Effector memory CD8-positive, alpha-beta T cell (primary cell): ENCODE results near the gene CCL27.

ENCODE experiments used
- ATAC-seq: fragments of 150-1000 bp; cut with Tn5 transposase; replicated peaks from 2 replicates; pipeline ENCODE4 v1.10.0; 2021; ENCODE audit warnings: mild to moderate bottlenecking, moderate library complexity
- DNase-seq, 3 experiments: peaks; one replicate each; pipeline ENCODE4 v3.0.0; 2021
- H3K27ac Mint-ChIP-seq, 2 donors: one replicate each; pipeline ENCODE4 v1.8.0; 2022; ENCODE audit warnings: mild to moderate bottlenecking in 2 of 2, mixed read lengths in 2 of 2, moderate library complexity in 2 of 2
- H3K27me3 Mint-ChIP-seq, 2 donors: one replicate each; pipeline ENCODE4 v1.8.0; 2022; ENCODE audit warnings: mixed read lengths in 2 of 2
- H3K36me3 Mint-ChIP-seq: one replicate; pipeline ENCODE4 v1.8.0; 2022; ENCODE audit warnings: mild to moderate bottlenecking, moderate library complexity, mixed read lengths; ENCODE audit not compliant: insufficient read depth
- H3K4me1 Mint-ChIP-seq, 2 donors: one replicate each; pipeline ENCODE4 v1.8.0; 2022; ENCODE audit warnings: low read depth in 2 of 2, mixed read lengths in 2 of 2
- H3K4me3 Mint-ChIP-seq, 2 donors: one replicate each; pipeline ENCODE4 v1.8.0; 2022; ENCODE audit warnings: mild to moderate bottlenecking in 2 of 2, mixed read lengths in 2 of 2, moderate library complexity in 2 of 2
- H3K9me3 Mint-ChIP-seq, 2 donors: one replicate each; pipeline ENCODE4 v1.8.0; 2022; ENCODE audit warnings: mixed read lengths in 2 of 2

The CCL27 gene

GRCh38 chr9:34669809-34670562 is 7.5 kb upstream of the CCL27 start:
- peaks cover 0 to 3% of the 10 kb centered on the region in 2 donors for H3K9me3 Mint-ChIP-seq
- DNase-seq = no peak
- no peak overlapping the region for H3K27ac Mint-ChIP-seq
- ATAC-seq = no peak
- H3K4me3 Mint-ChIP-seq = no peak overlapping the region
- H3K27me3 Mint-ChIP-seq = no peaks in the 10 kb centered on the region
- H3K4me1 Mint-ChIP-seq = peaks cover 8 to 16% of the 10 kb centered on the region in 2 donors
- peaks cover 9% of the 10 kb centered on the region for H3K36me3 Mint-ChIP-seq

GRCh38 chr9:34665381-34666250 is 3.2 kb upstream of the CCL27 start:
- H3K4me3 Mint-ChIP-seq = peak overlapping the region; percentile 79 to 86
- no peaks in the 10 kb centered on the region for H3K27me3 Mint-ChIP-seq
- DNase-seq (peak; percentile 84 to 89 (median 85)), ATAC-seq (peak; percentile 76)
- peaks cover 0 to 3% of the 10 kb centered on the region in 2 donors for H3K9me3 Mint-ChIP-seq
- H3K4me1 Mint-ChIP-seq = peaks cover 34 to 37% of the 10 kb centered on the region in 2 donors
- peak overlapping the region; percentile 93 to 96 for H3K27ac Mint-ChIP-seq
- peaks cover 9% of the 10 kb centered on the region for H3K36me3 Mint-ChIP-seq

- Mint-ChIP-seq H3K4me1 (peaks cover 34 to 37% of the 10 kb centered on the region in 2 donors), H3K9me3 (peaks cover 0 to 3% of the 10 kb centered on the region in 2 donors), H3K27ac (peak overlapping the region; percentile 93 to 96), H3K36me3 (peaks cover 9% of the 10 kb centered on the region), H3K27me3 (no peaks in the 10 kb centered on the region), H3K4me3 (peak overlapping the region; percentile 79 to 86)
- peak; percentile 11 for ATAC-seq
- DNase-seq = no peak
Observed at GRCh38 chr9:34665067-34665380, 2.6 kb upstream of the CCL27 start.

GRCh38 chr9:34664281-34665066 is 2.0 kb upstream of the CCL27 start:
- DNase-seq = peak; percentile 73 to 80 (median 75)
- peaks cover 34 to 37% of the 10 kb centered on the region in 2 donors for H3K4me1 Mint-ChIP-seq
- peaks cover 9% of the 10 kb centered on the region for H3K36me3 Mint-ChIP-seq
- peak overlapping the region; percentile 71 to 96 for H3K27ac Mint-ChIP-seq
- H3K4me3 Mint-ChIP-seq = peak overlapping the region; percentile 79 to 86
- peaks cover 0 to 3% of the 10 kb centered on the region in 2 donors for H3K9me3 Mint-ChIP-seq
- no peaks in the 10 kb centered on the region for H3K27me3 Mint-ChIP-seq
- peak; percentile 46 for ATAC-seq

- peaks cover 34 to 37% of the 10 kb centered on the region in 2 donors for H3K4me1 Mint-ChIP-seq
- no peak for DNase-seq
Observed at GRCh38 chr9:34663303-34663605, 797 bp upstream of the CCL27 start.

GRCh38 chr9:34659592-34660253 is 2.7 kb downstream of the CCL27 start:
- Mint-ChIP-seq H3K27ac (no peak overlapping the region), H3K4me3 (no peak overlapping the region), H3K27me3 (no peaks in the 10 kb centered on the region), H3K4me1 (peaks cover 22 to 26% of the 10 kb centered on the region in 2 donors), H3K36me3 (no peaks in the 10 kb centered on the region), H3K9me3 (no peaks in the 10 kb centered on the region)
- DNase-seq (no peak), ATAC-seq (no peak)

More at GRCh38 chr9:34663303-34663605, 797 bp upstream of the CCL27 start:
- Mint-ChIP-seq H3K9me3 (no peaks in the 10 kb centered on the region), H3K27ac (peak overlapping the region; percentile 71 to 96), H3K27me3 (no peaks in the 10 kb centered on the region), H3K36me3 (peaks cover 9% of the 10 kb centered on the region), H3K4me3 (peak overlapping the region; percentile 23 to 86)
- no peak for ATAC-seq

GRCh38 chr9:34658461-34658860 is 4.0 kb downstream of the CCL27 start:
- no peak overlapping the region for H3K4me3 Mint-ChIP-seq
- no peaks in the 10 kb centered on the region for H3K9me3 Mint-ChIP-seq
- DNase-seq (no peak), ATAC-seq (no peak)
- H3K27ac Mint-ChIP-seq = no peak overlapping the region
- peaks cover 15 to 16% of the 10 kb centered on the region in 2 donors for H3K4me1 Mint-ChIP-seq
- no peaks in the 10 kb centered on the region for H3K36me3 Mint-ChIP-seq
- no peaks in the 10 kb centered on the region for H3K27me3 Mint-ChIP-seq

- no peak overlapping the region for H3K4me3 Mint-ChIP-seq
- H3K27me3 Mint-ChIP-seq = no peaks in the 10 kb centered on the region
- H3K36me3 Mint-ChIP-seq = no peaks in the 10 kb centered on the region
- ATAC-seq (no peak), DNase-seq (no peak)
- no peaks in the 10 kb centered on the region for H3K9me3 Mint-ChIP-seq
- peaks cover 16 to 18% of the 10 kb centered on the region in 2 donors for H3K4me1 Mint-ChIP-seq
- H3K27ac Mint-ChIP-seq = no peak overlapping the region
Observed at GRCh38 chr9:34656992-34657391, 5.5 kb downstream of the CCL27 start.

GRCh38 chr9:34655394-34655793 is 7.1 kb downstream of the CCL27 start:
- DNase-seq (no peak), ATAC-seq (no peak)
- peaks cover 6% of the 10 kb centered on the region for H3K36me3 Mint-ChIP-seq
- H3K9me3 Mint-ChIP-seq = no peaks in the 10 kb centered on the region
- no peaks in the 10 kb centered on the region for H3K27me3 Mint-ChIP-seq
- no peak overlapping the region for H3K27ac Mint-ChIP-seq
- no peak overlapping the region for H3K4me3 Mint-ChIP-seq
- peaks cover 15 to 18% of the 10 kb centered on the region in 2 donors for H3K4me1 Mint-ChIP-seq

GRCh38 chr9:34654323-34655051 is 8.0 kb downstream of the CCL27 start:
- no peak for DNase-seq
- no peak for ATAC-seq
- peaks cover 15 to 21% of the 10 kb centered on the region in 2 donors for H3K4me1 Mint-ChIP-seq
- H3K9me3 Mint-ChIP-seq = no peaks in the 10 kb centered on the region
- no peaks in the 10 kb centered on the region for H3K27me3 Mint-ChIP-seq
- no peak overlapping the region for H3K4me3 Mint-ChIP-seq
- peaks cover 15% of the 10 kb centered on the region for H3K36me3 Mint-ChIP-seq
- H3K27ac Mint-ChIP-seq = peak overlapping the region in 1 of 2 donors; percentile 5

- Mint-ChIP-seq H3K36me3 (peaks cover 26% of the 10 kb centered on the region), H3K9me3 (no peaks in the 10 kb centered on the region), H3K27ac (peak overlapping the region; percentile 5 to 26), H3K27me3 (no peaks in the 10 kb centered on the region), H3K4me3 (no peak overlapping the region), H3K4me1 (peaks cover 23 to 28% of the 10 kb centered on the region in 2 donors)
- no peak for ATAC-seq
- no peak for DNase-seq
Observed at GRCh38 chr9:34653151-34654072, 9.0 kb downstream of the CCL27 start.

- peaks cover 31 to 36% of the 10 kb centered on the region in 2 donors for H3K4me1 Mint-ChIP-seq
- peak overlapping the region in 1 of 2 donors; percentile 0 for H3K4me3 Mint-ChIP-seq
- peaks cover 31% of the 10 kb centered on the region for H3K36me3 Mint-ChIP-seq
- H3K27me3 Mint-ChIP-seq = no peaks in the 10 kb centered on the region
- no peak for DNase-seq
- H3K9me3 Mint-ChIP-seq = no peaks in the 10 kb centered on the region
- peak overlapping the region in 1 of 2 donors; percentile 26 for H3K27ac Mint-ChIP-seq
- ATAC-seq = no peak
Observed at GRCh38 chr9:34652602-34653000, 9.9 kb downstream of the CCL27 start.
